ENCODE results near the gene SCRN2.

GRCh38 chr17:47848198-47848513 lies 7.1 kb upstream of the SCRN2 start:
- TF ChIP-seq POLR2A (IDR thresholded peaks at IDR 0.05) (no peak), POLR2AphosphoS5 (IDR thresholded peaks at IDR 0.05) (no peak), CTCF (IDR thresholded peaks at IDR 0.05) (no peak)
